ENCODE data around the gene RAB11A.

DNA sequence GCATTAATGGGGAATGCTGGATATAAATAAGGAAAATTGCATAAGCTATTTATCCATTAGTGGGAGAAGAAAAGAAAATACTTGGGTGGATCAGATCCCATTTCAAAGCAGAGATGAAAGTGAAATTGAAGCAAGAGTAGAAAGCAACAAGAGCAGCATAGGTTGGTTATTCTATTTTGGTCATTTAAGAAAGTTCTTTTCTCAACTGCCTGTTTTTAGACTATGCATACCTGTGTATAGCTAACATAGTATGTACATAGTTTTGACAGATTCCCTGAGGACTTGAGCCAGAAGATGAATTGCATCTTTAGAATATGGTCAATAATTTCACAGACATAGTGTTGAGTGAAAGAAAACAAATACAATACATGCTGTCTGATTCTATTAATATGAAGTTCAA lies 48.2 kb upstream of the RAB11A start:
- TF ChIP-seq, protein P1, sequence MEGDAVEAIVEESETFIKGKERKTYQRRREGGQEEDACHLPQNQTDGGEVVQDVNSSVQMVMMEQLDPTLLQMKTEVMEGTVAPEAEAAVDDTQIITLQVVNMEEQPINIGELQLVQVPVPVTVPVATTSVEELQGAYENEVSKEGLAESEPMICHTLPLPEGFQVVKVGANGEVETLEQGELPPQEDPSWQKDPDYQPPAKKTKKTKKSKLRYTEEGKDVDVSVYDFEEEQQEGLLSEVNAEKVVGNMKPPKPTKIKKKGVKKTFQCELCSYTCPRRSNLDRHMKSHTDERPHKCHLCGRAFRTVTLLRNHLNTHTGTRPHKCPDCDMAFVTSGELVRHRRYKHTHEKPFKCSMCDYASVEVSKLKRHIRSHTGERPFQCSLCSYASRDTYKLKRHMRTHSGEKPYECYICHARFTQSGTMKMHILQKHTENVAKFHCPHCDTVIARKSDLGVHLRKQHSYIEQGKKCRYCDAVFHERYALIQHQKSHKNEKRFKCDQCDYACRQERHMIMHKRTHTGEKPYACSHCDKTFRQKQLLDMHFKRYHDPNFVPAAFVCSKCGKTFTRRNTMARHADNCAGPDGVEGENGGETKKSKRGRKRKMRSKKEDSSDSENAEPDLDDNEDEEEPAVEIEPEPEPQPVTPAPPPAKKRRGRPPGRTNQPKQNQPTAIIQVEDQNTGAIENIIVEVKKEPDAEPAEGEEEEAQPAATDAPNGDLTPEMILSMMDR (conservative IDR thresholded peaks at IDR 0.05 in 1 of 2, IDR thresholded peaks at IDR 0.05 in 1 of 2; ENCODE audit: low read depth in 1 of 2, low read length in 2 of 2) = no peak
- TF ChIP-seq EZH2 (IDR thresholded peaks at IDR 0.05; ENCODE audit: low read length, missing control alignments) = no peak

Data from fibroblast of lung (primary cell).